HG03060 (cell line): ENCODE data around the gene ZNF385D.

Source experiments
- ATAC-seq: cut with Tn5 transposase; IDR thresholded peaks from one replicate; pipeline ENCODE4 v1.9.1; 2021; ENCODE audit warnings: low read depth, moderate number of reproducible peaks; ENCODE audit not compliant: unreplicated experiment

ZNF385D gene

GRCh38 chr3:21750831-21751391 is at the start of gene ZNF385D:
Gene ZNF385D (minus strand): TSS chr3:21751210. CDS start chr3:21750916, 294 bp downstream.
- ATAC-seq, result no peak

- no peak for ATAC-seq
Observed at GRCh38 chr3:21798356-21799088, 47.5 kb upstream of the ZNF385D start.

- no peak for ATAC-seq
Observed at GRCh38 chr3:21795921-21796320, 44.9 kb upstream of the ZNF385D start.

- ATAC-seq, result no peak
Observed at GRCh38 chr3:21795152-21795837, 44.3 kb upstream of the ZNF385D start.

- ATAC-seq, result no peak
Observed at GRCh38 chr3:21794291-21794690, 43.3 kb upstream of the ZNF385D start.

- ATAC-seq, result no peak
Observed at GRCh38 chr3:21792176-21792575, 41.2 kb upstream of the ZNF385D start.

GRCh38 chr3:21791356-21791755 is 40.3 kb upstream of the ZNF385D start:
- no peak for ATAC-seq

- no peak for ATAC-seq
Observed at GRCh38 chr3:21790466-21790865, 39.5 kb upstream of the ZNF385D start.

- ATAC-seq, result no peak
Observed at GRCh38 chr3:21789730-21790129, 38.7 kb upstream of the ZNF385D start.

GRCh38 chr3:21786438-21786797 is 35.4 kb upstream of the ZNF385D start:
- ATAC-seq, result no peak

- no peak for ATAC-seq
Observed at GRCh38 chr3:21785765-21786437, 34.9 kb upstream of the ZNF385D start.

- ATAC-seq, result no peak
Observed at GRCh38 chr3:21783839-21784238, 32.8 kb upstream of the ZNF385D start.

- ATAC-seq, result no peak
Observed at GRCh38 chr3:21781355-21781754, 30.3 kb upstream of the ZNF385D start.

- no peak for ATAC-seq
Observed at GRCh38 chr3:21779909-21780308, 28.9 kb upstream of the ZNF385D start.

GRCh38 chr3:21778715-21779114 is 27.7 kb upstream of the ZNF385D start:
- ATAC-seq, result no peak

- no peak for ATAC-seq
Observed at GRCh38 chr3:21777821-21778220, 26.8 kb upstream of the ZNF385D start.

GRCh38 chr3:21766002-21766401 is 15.0 kb upstream of the ZNF385D start:
- no peak for ATAC-seq

GRCh38 chr3:21755896-21756295 is 4.9 kb upstream of the ZNF385D start:
- no peak for ATAC-seq

GRCh38 chr3:21754839-21755238 is 3.8 kb upstream of the ZNF385D start:
- ATAC-seq, result no peak

- ATAC-seq, result no peak
Observed at GRCh38 chr3:21752749-21753347, 1.8 kb upstream of the ZNF385D start.

GRCh38 chr3:21751886-21752285 is 876 bp upstream of the ZNF385D start:
- no peak for ATAC-seq
